Ascending aorta (tissue), 2 donors: ENCODE results near the gene CD274. TPM values are rescaled to one million over a fixed set of nuclear protein-coding genes. Genes with fewer than 3 reads are reported as not detected.
"Not testable (repeated sequence)": the region's sequence is repeated elsewhere in the genome, so short reads cannot be mapped to it uniquely, and the experiment has no call there.

Experiments used
- DNase-seq, 2 donors: peaks; one replicate each; pipeline ENCODE4 v3.0.0-alpha.2; 2019; ENCODE audit warnings: low spot score in 2 of 2
- H3K27ac ChIP-seq, 2 donors: fragments of 200-600 bp; sonication (generic); one replicate each; pipeline ENCODE4 v1.5.1; 2016 to 2017; ENCODE audit warnings: mild to moderate bottlenecking in 1 of 2
- H3K27me3 ChIP-seq: fragments of 200-600 bp; sonication (generic); one replicate; pipeline ENCODE4 v1.5.1; 2017
- H3K36me3 ChIP-seq, 2 donors: fragments of 200-600 bp; sonication (generic); one replicate each; pipeline ENCODE4 v1.5.1; 2016
- H3K4me1 ChIP-seq, 2 donors: fragments of 200-600 bp; sonication (generic); one replicate each; pipeline ENCODE4 v1.5.1; 2016 to 2017; ENCODE audit warnings: mild to moderate bottlenecking in 1 of 2
- H3K4me3 ChIP-seq, 2 donors: fragments of 200-600 bp; sonication (generic); one replicate each; pipeline ENCODE4 v1.5.1; 2016 to 2017; ENCODE audit warnings: mild to moderate bottlenecking in 1 of 2
- H3K9me3 ChIP-seq, 2 donors: fragments of 200-600 bp; sonication (generic); one replicate each; pipeline ENCODE4 v1.5.1; 2016
- CTCF ChIP-seq, 3 experiments: fragments of 200-600 bp in 2 of 3; fragments of 450-650 bp in 1 of 3; sonication (generic) in 2 of 3; IDR thresholded peaks; one replicate each; pipeline ENCODE4 v1.5.1; 2016 to 2019; ENCODE audit warnings: antibody characterized with exemption in 3 of 3, mild to moderate bottlenecking in 1 of 3, moderate library complexity in 1 of 3
- intact Hi-C: fragments of 100-400 bp; cut with DNase I; formaldehyde crosslinking; loops from one replicate; pipeline ENCODE4 v1.15.1; 2023
- total RNA-seq: library from RNA; depleted of rRNA; stranded (reverse); fragments of >200 nt; gene quantifications from one replicate; pipeline ENCODE4 v1.1.0, GENCODE V29; 2016

CD274 gene
- total RNA-seq, 1 donor from 2014 or later: 23.8 TPM

GRCh38 chr9:5428794-5429528, 21.4 kb upstream of the CD274 start:
- TF ChIP-seq CTCF (IDR thresholded peaks at IDR 0.05): no peak
- no peak overlapping the region for H3K4me3 ChIP-seq
- H3K27me3 ChIP-seq: no peaks in the 10 kb centered on the region
- intact Hi-C loops: no loop called here
- DNase-seq: no peak
- H3K36me3 ChIP-seq: no peaks in the 10 kb centered on the region
- no peaks in the 10 kb centered on the region for H3K4me1 ChIP-seq
- H3K9me3 ChIP-seq: no peaks in the 10 kb centered on the region
- H3K27ac ChIP-seq: no peak overlapping the region

- intact Hi-C loops: loop anchor here (10.0 kb wide), 1 partner anchor 1905 kb away; the partner anchor contains the start of gene RFX3
- Histone ChIP-seq H3K4me1 (no peaks in the 10 kb centered on the region), H3K36me3 (peaks cover 0 to 3% of the 10 kb centered on the region in 2 donors), H3K9me3 (no peaks in the 10 kb centered on the region), H3K27me3 (no peaks in the 10 kb centered on the region), H3K4me3 (no peak overlapping the region), H3K27ac (no peak overlapping the region)
- TF ChIP-seq CTCF (IDR thresholded peaks at IDR 0.05): no peak
- no peak for DNase-seq
Measured at GRCh38 chr9:5429873-5430564, 20.3 kb upstream of the CD274 start.

- DNase-seq: no peak
- H3K9me3 ChIP-seq: no peaks in the 10 kb centered on the region
- H3K4me1 ChIP-seq: no peaks in the 10 kb centered on the region
- no peak overlapping the region for H3K27ac ChIP-seq
- intact Hi-C loops: loop anchor here (10.0 kb wide), 1 partner anchor 1906 kb away; the partner anchor contains the start of gene RFX3
- H3K4me3 ChIP-seq: no peak overlapping the region
- H3K36me3 ChIP-seq: peaks cover 0 to 3% of the 10 kb centered on the region in 2 donors
- TF ChIP-seq CTCF (IDR thresholded peaks at IDR 0.05): no peak
- H3K27me3 ChIP-seq: no peaks in the 10 kb centered on the region
Measured at GRCh38 chr9:5430912-5431311, 19.4 kb upstream of the CD274 start.

GRCh38 chr9:5432890-5433289, 17.5 kb upstream of the CD274 start:
- intact Hi-C loops: loop anchor here (10.0 kb wide), 1 partner anchor 1908 kb away; the partner anchor contains the start of gene RFX3

GRCh38 chr9:5433328-5433727, 17.0 kb upstream of the CD274 start:
- intact Hi-C loops: loop anchor here (10.0 kb wide), 1 partner anchor 1909 kb away; the partner anchor contains the start of gene RFX3
- not testable (repeated sequence) for H3K27ac ChIP-seq, H3K36me3 ChIP-seq, H3K4me1 ChIP-seq, H3K4me3 ChIP-seq, H3K9me3 ChIP-seq, DNase-seq, H3K27me3 ChIP-seq

More at GRCh38 chr9:5432890-5433289, 17.5 kb upstream of the CD274 start:
- H3K27me3 ChIP-seq, H3K9me3 ChIP-seq, H3K4me3 ChIP-seq, H3K27ac ChIP-seq, H3K4me1 ChIP-seq, DNase-seq, H3K36me3 ChIP-seq: not testable (repeated sequence)

- not testable (repeated sequence) for H3K4me1 ChIP-seq, H3K4me3 ChIP-seq, DNase-seq, H3K36me3 ChIP-seq, H3K9me3 ChIP-seq, H3K27ac ChIP-seq, H3K27me3 ChIP-seq
- intact Hi-C loops: loop anchor here (10.0 kb wide), 1 partner anchor 1909 kb away; the partner anchor contains the start of gene RFX3
Measured at GRCh38 chr9:5433841-5434810, 16.2 kb upstream of the CD274 start.
